GM12878 (cell line): ENCODE results near the gene OR6T1. TPM values are rescaled to one million over a fixed set of nuclear protein-coding genes. Genes with fewer than 3 reads are reported as not detected.

Experiments
- ATAC-seq: fragments of 200-7000 bp; cut with Tn5 transposase; 3 replicates; pipeline ENCODE4 v1.9.1; 2020; ENCODE audit warnings: mild to moderate bottlenecking, moderate library complexity
- BruUV-seq: library from RNA; stranded (reverse); fragments of 400-500 nt; replicated peaks from 2 replicates; lab custom pipeline; 2021; lab: Mats Ljungman, UMichigan
- CTCF ChIA-PET: fragments of 300-600 bp; sonication (Branson Sonifier 250); formaldehyde crosslinking; extraction: SDS; loops from one replicate; lab custom pipeline; 2021; ENCODE audit warnings: inconsistent platforms; lab: Yijun Ruan, JAX
- POLR2A ChIA-PET: fragments of 350-600 bp; formaldehyde crosslinking; extraction: SDS; loops from one replicate; lab custom pipeline; 2021; ENCODE audit warnings: inconsistent platforms; lab: Charles Lee
- RAD21 ChIA-PET: fragments of 300-600 bp; sonication (Branson Sonifier 250); formaldehyde crosslinking; loops from one replicate; lab custom pipeline; 2023; ENCODE audit warnings: antibody characterized with exemption; ENCODE audit not compliant: unreplicated experiment; lab: Charles Lee
- SMC1A ChIA-PET: fragments of 300-600 bp; sonication (Branson Sonifier 250); formaldehyde crosslinking; loops from one replicate; lab custom pipeline; 2023; ENCODE audit not compliant: unreplicated experiment, uncharacterized antibody; lab: Charles Lee
- DNase-seq: peaks from one replicate; pipeline ENCODE4 v3.0.0-alpha.2; 2011; ENCODE audit warnings: low read depth, low spot score
- FAIRE-seq: peaks from 3 replicates; lab custom pipeline; 2011; peaks lifted over from hg19 to GRCh38; lab: Jason Lieb, UNC
- H2AFZ ChIP-seq: 2 replicates; pipeline ENCODE4 v1.6.0; 2011; ENCODE audit warnings: low read depth, low read length, control low read depth; ENCODE audit not compliant: control insufficient read depth
- H3K27ac ChIP-seq: 2 replicates; pipeline ENCODE4 v1.5.1; 2011; ENCODE audit warnings: control low read depth; ENCODE audit not compliant: control insufficient read depth, insufficient read depth
- H3K27me3 ChIP-seq, 2 experiments: replicated peaks in 1 of 2; 2 replicates each; pipeline versions ENCODE4 v1.6.0 to v1.6.1; 2011; ENCODE audit warnings: low read length in 1 of 2; ENCODE audit not compliant: control insufficient read depth in 2 of 2, insufficient read depth in 2 of 2
- H3K36me3 ChIP-seq, 2 experiments: 2 replicates each; pipeline ENCODE4 v1.5.1; 2011; ENCODE audit warnings: low read length in 1 of 2; ENCODE audit not compliant: control insufficient read depth in 2 of 2, insufficient read depth in 2 of 2
- H3K4me1 ChIP-seq: 2 replicates; pipeline ENCODE4 v1.6.1; 2011; ENCODE audit warnings: mild to moderate bottlenecking, low read length, moderate library complexity, mixed read lengths; ENCODE audit not compliant: control insufficient read depth, insufficient read depth
- H3K4me2 ChIP-seq: 2 replicates; pipeline ENCODE4 v1.6.0; 2011; ENCODE audit warnings: control low read depth; ENCODE audit not compliant: control insufficient read depth, insufficient read depth
- H3K4me3 ChIP-seq: fragments of 200-600 bp; sonication (generic); 2 replicates; pipeline ENCODE4 v1.5.1; 2016
- H3K79me2 ChIP-seq: 2 replicates; pipeline ENCODE4 v1.6.0; 2011; ENCODE audit warnings: low read length; ENCODE audit not compliant: control insufficient read depth, insufficient read depth
- H3K9ac ChIP-seq: 2 replicates; pipeline ENCODE4 v1.8.0; 2011; ENCODE audit warnings: low read length, control low read depth, mixed read lengths; ENCODE audit not compliant: control insufficient read depth, insufficient read depth
- H3K9me3 ChIP-seq: replicated peaks from 3 replicates; pipeline ENCODE4 v1.5.1; 2011; ENCODE audit warnings: mild to moderate bottlenecking, low read length; ENCODE audit not compliant: control insufficient read depth, insufficient read depth
- H4K20me1 ChIP-seq: 2 replicates; pipeline ENCODE4 v1.6.0; 2011; ENCODE audit not compliant: control insufficient read depth, insufficient read depth
- ATF3 ChIP-seq: IDR thresholded peaks from 2 replicates; pipeline ENCODE4 v1.6.1; 2011; ENCODE audit warnings: low read depth, mild to moderate bottlenecking, low read length, moderate library complexity, borderline replicate concordance; ENCODE audit errors: extremely low read depth
- BCLAF1 ChIP-seq: fragments of 450-650 bp; IDR thresholded peaks from 2 replicates; pipeline ENCODE4 v1.6.1; 2017; ENCODE audit warnings: antibody characterized with exemption, mild to moderate bottlenecking, moderate library complexity
- CHD1 ChIP-seq: IDR thresholded peaks from 2 replicates; pipeline ENCODE4 v1.6.1; 2012; ENCODE audit warnings: low read depth, low read length, improper control_type of control experiment
- CHD2 ChIP-seq: IDR thresholded peaks from 2 replicates; pipeline ENCODE4 v1.6.1; 2011; ENCODE audit warnings: low read depth, low read length, improper control_type of control experiment, borderline replicate concordance
- CTCF ChIP-seq, 3 experiments: IDR thresholded peaks in 2 of 3; conservative IDR thresholded peaks in 1 of 3; 2 replicates each; pipeline ENCODE4 v1.5.1; 2011; ENCODE audit warnings: low read depth in 3 of 3, low read length in 3 of 3, mild to moderate bottlenecking in 3 of 3, control low read depth in 2 of 3, moderate library complexity in 2 of 3, inconsistent platforms in 1 of 3, mixed read lengths in 1 of 3; ENCODE audit not compliant: control insufficient read depth in 2 of 3, insufficient read depth in 1 of 3; ENCODE audit errors: extremely low read depth in 1 of 3
- DPF2 ChIP-seq: fragments of 450-650 bp; IDR thresholded peaks from 2 replicates; pipeline ENCODE4 v1.6.1; 2017; ENCODE audit warnings: mild to moderate bottlenecking
- PAX8 ChIP-seq: fragments of 450-650 bp; IDR thresholded peaks from 2 replicates; pipeline ENCODE4 v1.6.1; 2017; ENCODE audit warnings: mild to moderate bottlenecking, moderate library complexity
- RELA ChIP-seq: fragments of 450-650 bp; IDR thresholded peaks from 2 replicates; pipeline ENCODE4 v1.8.0; 2014; ENCODE audit warnings: borderline replicate concordance; ENCODE audit not compliant: partially characterized antibody
- SMARCA5 ChIP-seq: fragments of 450-650 bp; IDR thresholded peaks from 2 replicates; pipeline ENCODE4 v1.6.1; 2017; ENCODE audit warnings: mild to moderate bottlenecking
- SREBF1 ChIP-seq: IDR thresholded peaks from 2 replicates; pipeline ENCODE4 v1.6.1; 2012; ENCODE audit warnings: mild to moderate bottlenecking, low read length
- SRF ChIP-seq, 2 experiments: IDR thresholded peaks; 2 replicates each; pipeline ENCODE4 v1.6.1; 2011; ENCODE audit warnings: low read depth in 2 of 2, low read length in 2 of 2, mild to moderate bottlenecking in 1 of 2, moderate library complexity in 1 of 2
- TCF12 ChIP-seq: IDR thresholded peaks from 2 replicates; pipeline ENCODE4 v1.6.1; 2011; ENCODE audit warnings: low read depth, mild to moderate bottlenecking, low read length
- TCF3 ChIP-seq: IDR thresholded peaks from 2 replicates; pipeline ENCODE4 v1.6.1; 2012; ENCODE audit warnings: low read depth, mild to moderate bottlenecking, low read length, borderline replicate concordance; ENCODE audit not compliant: insufficient read depth
- WGBS: methylation state at CpG from one replicate; pipeline ENCODE4 v1.1.6; 2016; ENCODE audit warnings: low lambda C conversion rate; ENCODE audit not compliant: insufficient replicate concordance, insufficient coverage; ENCODE audit errors: missing lambda C conversion rate; 5-methylcytosine and 5-hydroxymethylcytosine counted together
- in situ Hi-C: fragments of 300-500 bp; cut with MboI; formaldehyde crosslinking; loops from 9 replicates; pipeline ENCODE4 v1.14.3; 2018; ENCODE audit warnings: mixed read lengths
- intact Hi-C: fragments of 100-400 bp; cut with micrococcal nuclease; formaldehyde crosslinking; loops from one replicate; pipeline ENCODE4 v1.14.2; 2022; ENCODE audit not compliant: unreplicated experiment
- polyA plus RNA-seq, 11 experiments: library from polyadenylated mRNA; depleted of rRNA in 4 of 11; unstranded in 6 of 11; stranded (reverse) in 5 of 11; fragments of >200 nt; fragmentation: Nextera tagmentation in 4 of 11; fragmentation: Illumina TruSeq in 1 of 11; extraction: Ambion mirVana in 4 of 11; extraction: Trizol in 1 of 11; gene quantifications; 1 replicate in 1 of 11; 2 replicates in 10 of 11; pipeline versions ENCODE4 v1.2.1 to v1.2.3, GENCODE V29; 2011 to 2016; ENCODE audit warnings: inconsistent platforms in 2 of 11, missing spikeins in 2 of 11, low read depth in 1 of 11
- total RNA-seq, 4 experiments: library from RNA; depleted of rRNA in 3 of 4; stranded (reverse); fragments of >200 nt in 3 of 4; fragmentation: Illumina TruSeq in 1 of 4; extraction: Trizol in 1 of 4; gene quantifications; 2 replicates each; pipeline versions ENCODE4 v1.2.1 to v1.2.3, GENCODE V29; 2013 to 2021

The OR6T1 gene
- total and polyA plus RNA-seq, 10 of the 15 experiments (the other 5 are each of a cell fraction or from before 2014, with no cell fraction given), result not detected

GRCh38 chr11:123901867-123902266 lies 41.8 kb downstream of the OR6T1 start, which contains the start of gene OR8D4:
OR8D4 (plus strand) TSS chr11:123902167; CDS start chr11:123906432, 4,265 bp downstream.
- CTCF ChIA-PET, result no interaction called here
- Histone ChIP-seq H3K4me3 (no peak within 1 kb of the TSS), H3K27me3 (no peaks in the 10 kb centered on the region; a peak in 1 of 4 replicates), H3K79me2 (no peaks in the 10 kb centered on the region), H2AFZ (no peak within 1 kb of the TSS), H3K36me3 (no peaks in the 10 kb centered on the region), H3K4me1 (peaks cover 6% of the 10 kb centered on the region; the same call in 1 of the 2 replicates), H3K4me2 (no peak within 1 kb of the TSS), H3K9ac (no peak within 1 kb of the TSS), H4K20me1 (no peaks in the 10 kb centered on the region), H3K9me3 (no peaks in the 10 kb centered on the region), H3K27ac (no peak within 1 kb of the TSS)
- POLR2A ChIA-PET, result no interaction called here
- DNase-seq (no peak), FAIRE-seq (no peak), ATAC-seq (no peak)
- no peak for TF ChIP-seq RELA
- no peak for TF ChIP-seq SMARCA5
- no peak for TF ChIP-seq TCF12
- TF ChIP-seq DPF2, result no peak
- TF ChIP-seq SREBF1, result no peak
- TF ChIP-seq CHD2, result no peak
- no peak for TF ChIP-seq TCF3
- TF ChIP-seq PAX8, result no peak
- 15% methylated on average over 1 of the region's 1 CpG for WGBS
- in situ Hi-C loops, result no loop called here
- SMC1A ChIA-PET, result no interaction called here
- BruUV-seq, result no TSS peak
- intact Hi-C loops, result no loop called here
- RAD21 ChIA-PET, result no interaction called here

DNA sequence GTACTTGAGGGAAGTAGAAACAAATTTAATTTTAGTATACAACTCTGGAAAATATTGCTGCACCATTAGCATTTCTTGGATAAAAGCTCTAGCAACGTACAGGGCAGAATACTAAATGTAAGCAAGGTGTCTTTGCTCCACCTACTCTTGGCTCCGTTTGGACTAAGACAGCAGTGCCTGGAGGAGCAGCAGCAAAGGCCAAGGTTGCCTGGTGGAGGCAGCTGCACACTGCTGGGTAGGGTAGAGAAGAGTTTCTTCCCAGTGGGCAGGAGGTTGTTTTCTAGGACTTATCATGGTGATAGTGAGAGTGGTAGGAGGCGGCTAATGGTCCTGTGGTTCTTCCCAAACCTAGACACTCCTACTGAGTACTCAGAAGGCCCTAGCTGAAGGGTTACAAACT lies 43.8 kb downstream of the OR6T1 start:
- no peak overlapping the region for H2AFZ ChIP-seq
- no TSS peak for BruUV-seq
- ChIA-PET POLR2A (no interaction called here), RAD21 (no interaction called here), SMC1A (interaction anchor here (0.5 kb wide), 1 partner anchor 8 kb away, joined by 3 read pairs; no protein-coding TSS in a partner anchor), CTCF (no interaction called here)
- no peaks in the 10 kb centered on the region for H3K27me3 ChIP-seq
- H3K4me2 ChIP-seq, result no peak overlapping the region
- DNase-seq (no peak), ATAC-seq (no peak), FAIRE-seq (no peak)
- no peak overlapping the region for H3K9ac ChIP-seq
- no peaks in the 10 kb centered on the region for H3K9me3 ChIP-seq
- 40% methylated on average over 3 of the region's 3 CpGs for WGBS
- intact Hi-C loops (no loop called here), in situ Hi-C loops (no loop called here)
- H3K27ac ChIP-seq, result no peak overlapping the region
- H3K36me3 ChIP-seq, result no peaks in the 10 kb centered on the region
- H3K4me1 ChIP-seq, result peaks cover 6% of the 10 kb centered on the region; the same call in 1 of the 2 replicates
- H4K20me1 ChIP-seq, result no peaks in the 10 kb centered on the region
- TF ChIP-seq SRF (IDR thresholded peaks at IDR 0.05; ENCODE audit: low read depth in 2 of 2, low read length in 2 of 2) (no peak), ATF3 (no peak), CTCF (IDR thresholded peaks at IDR 0.05 in 2 of 3, conservative IDR thresholded peaks at IDR 0.05 in 1 of 3; ENCODE audit: control insufficient read depth in 2 of 3, extremely low read depth in 1 of 3, insufficient read depth in 1 of 3, low read depth in 3 of 3, low read length in 3 of 3) (no peak), CHD1 (no peak), BCLAF1 (no peak)
- H3K79me2 ChIP-seq, result no peaks in the 10 kb centered on the region
- H3K4me3 ChIP-seq, result no peak overlapping the region
